HG03097 (cell line): ENCODE measurements around the gene TBX15.

ENCODE experiments used
- ATAC-seq: cut with Tn5 transposase; IDR thresholded peaks from one replicate; pipeline ENCODE4 v1.9.1; 2021; ENCODE audit not compliant: unreplicated experiment, low FRiP score

The TBX15 gene

GRCh38 chr1:118988186-118989005, at the start of gene TBX15:
Gene TBX15, minus strand, starts transcription at chr1:118988343. Its CDS starts 548 bp downstream, at chr1:118987795.
- no peak for ATAC-seq

- ATAC-seq = no peak
Observed at GRCh38 chr1:119034359-119034758, 46.2 kb upstream of the TBX15 start.

- no peak for ATAC-seq
Observed at GRCh38 chr1:119032986-119033385, 44.8 kb upstream of the TBX15 start.

GRCh38 chr1:119027759-119028158, 39.6 kb upstream of the TBX15 start:
- ATAC-seq = no peak

GRCh38 chr1:119026956-119027355, 38.8 kb upstream of the TBX15 start:
- ATAC-seq = no peak

GRCh38 chr1:119015547-119015946, 27.4 kb upstream of the TBX15 start:
- ATAC-seq = no peak

GRCh38 chr1:119012383-119012782, 24.2 kb upstream of the TBX15 start:
- no peak for ATAC-seq

- no peak for ATAC-seq
Observed at GRCh38 chr1:119011706-119012105, 23.6 kb upstream of the TBX15 start.

GRCh38 chr1:119011116-119011515, 23.0 kb upstream of the TBX15 start:
- no peak for ATAC-seq

- no peak for ATAC-seq
Observed at GRCh38 chr1:119010201-119010600, 22.1 kb upstream of the TBX15 start.

GRCh38 chr1:119009312-119009655, 21.1 kb upstream of the TBX15 start:
- no peak for ATAC-seq

- ATAC-seq = no peak
Observed at GRCh38 chr1:119008483-119009311, 20.6 kb upstream of the TBX15 start.

- no peak for ATAC-seq
Observed at GRCh38 chr1:119007670-119008482, 19.7 kb upstream of the TBX15 start.

GRCh38 chr1:119007339-119007669, 19.2 kb upstream of the TBX15 start:
- ATAC-seq = no peak

GRCh38 chr1:119006406-119007279, 18.5 kb upstream of the TBX15 start:
- ATAC-seq = no peak

- ATAC-seq = no peak
Observed at GRCh38 chr1:119005724-119006405, 17.7 kb upstream of the TBX15 start.

GRCh38 chr1:119004781-119005180, 16.6 kb upstream of the TBX15 start:
- ATAC-seq = no peak

- ATAC-seq = no peak
Observed at GRCh38 chr1:119004129-119004527, 16.0 kb upstream of the TBX15 start.

- ATAC-seq = no peak
Observed at GRCh38 chr1:119003413-119004128, 15.4 kb upstream of the TBX15 start.
